Parathyroid adenoma (tissue), 2 donors: Measurements from ENCODE around the gene IFI35.

ENCODE experiments used
- H2AFZ ChIP-seq: fragments of 300-600 bp; sonication (generic); one replicate; pipeline ENCODE4 v1.7.0; 2017; ENCODE audit warnings: antibody characterized with exemption, mild to moderate bottlenecking
- H3K27ac ChIP-seq: fragments of 300-600 bp; sonication (generic); one replicate; pipeline ENCODE4 v1.7.0; 2017
- H3K27me3 ChIP-seq: fragments of 300-600 bp; sonication (generic); one replicate; pipeline ENCODE4 v1.7.0; 2017; ENCODE audit warnings: low read length; ENCODE audit not compliant: control insufficient read depth, insufficient read depth
- H3K36me3 ChIP-seq: fragments of 300-600 bp; sonication (generic); one replicate; pipeline ENCODE4 v1.7.0; 2017; ENCODE audit warnings: low read length; ENCODE audit not compliant: control insufficient read depth, insufficient read depth
- H3K4me1 ChIP-seq: fragments of 300-600 bp; sonication (generic); one replicate; pipeline ENCODE4 v1.7.0; 2017; ENCODE audit warnings: control low read depth
- H3K4me2 ChIP-seq: fragments of 300-600 bp; sonication (generic); one replicate; pipeline ENCODE4 v1.7.0; 2017; ENCODE audit warnings: low read length
- H3K4me3 ChIP-seq: fragments of 300-600 bp; sonication (generic); one replicate; pipeline ENCODE4 v1.7.0; 2017; ENCODE audit warnings: low read depth, low read length
- H3K79me2 ChIP-seq: fragments of 300-600 bp; sonication (generic); one replicate; pipeline ENCODE4 v1.7.0; 2017; ENCODE audit warnings: control low read depth
- H3K9ac ChIP-seq: fragments of 300-600 bp; sonication (generic); one replicate; pipeline ENCODE4 v1.7.0; 2017; ENCODE audit warnings: mild to moderate bottlenecking
- H3K9me3 ChIP-seq: fragments of 300-600 bp; sonication (generic); one replicate; pipeline ENCODE4 v1.7.0; 2017; ENCODE audit warnings: low read length; ENCODE audit not compliant: control insufficient read depth
- TF ChIP-seq, protein P1 (sequence below): fragments of 300-600 bp; sonication (generic); IDR thresholded peaks from one replicate; pipeline ENCODE4 v1.7.0; 2017; ENCODE audit warnings: antibody characterized with exemption, mild to moderate bottlenecking
- donor health status: primary hyperparathyroidism.

IFI35 gene

DNA sequence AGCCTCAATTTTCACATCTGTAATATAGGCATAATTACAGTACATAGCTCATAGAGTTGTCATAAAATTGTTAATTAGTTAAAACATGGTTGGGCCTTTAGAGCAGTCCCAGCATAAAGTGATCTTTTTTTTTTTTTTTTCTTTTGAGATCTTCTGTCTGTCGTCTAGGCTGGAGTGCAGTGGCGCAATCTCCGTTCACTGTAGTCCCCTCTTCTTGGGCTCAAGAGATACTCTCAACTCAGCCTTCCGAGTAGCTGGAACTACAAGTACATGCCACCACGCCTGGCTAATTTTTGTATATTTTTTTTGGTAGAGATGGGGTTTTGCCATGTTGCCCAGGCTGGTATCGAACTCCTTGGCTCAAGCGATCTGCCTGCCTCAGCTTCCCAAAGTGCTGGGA, 49.5 kb downstream of the IFI35 start:
- TF ChIP-seq, protein P1, sequence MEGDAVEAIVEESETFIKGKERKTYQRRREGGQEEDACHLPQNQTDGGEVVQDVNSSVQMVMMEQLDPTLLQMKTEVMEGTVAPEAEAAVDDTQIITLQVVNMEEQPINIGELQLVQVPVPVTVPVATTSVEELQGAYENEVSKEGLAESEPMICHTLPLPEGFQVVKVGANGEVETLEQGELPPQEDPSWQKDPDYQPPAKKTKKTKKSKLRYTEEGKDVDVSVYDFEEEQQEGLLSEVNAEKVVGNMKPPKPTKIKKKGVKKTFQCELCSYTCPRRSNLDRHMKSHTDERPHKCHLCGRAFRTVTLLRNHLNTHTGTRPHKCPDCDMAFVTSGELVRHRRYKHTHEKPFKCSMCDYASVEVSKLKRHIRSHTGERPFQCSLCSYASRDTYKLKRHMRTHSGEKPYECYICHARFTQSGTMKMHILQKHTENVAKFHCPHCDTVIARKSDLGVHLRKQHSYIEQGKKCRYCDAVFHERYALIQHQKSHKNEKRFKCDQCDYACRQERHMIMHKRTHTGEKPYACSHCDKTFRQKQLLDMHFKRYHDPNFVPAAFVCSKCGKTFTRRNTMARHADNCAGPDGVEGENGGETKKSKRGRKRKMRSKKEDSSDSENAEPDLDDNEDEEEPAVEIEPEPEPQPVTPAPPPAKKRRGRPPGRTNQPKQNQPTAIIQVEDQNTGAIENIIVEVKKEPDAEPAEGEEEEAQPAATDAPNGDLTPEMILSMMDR = no peak
- Histone ChIP-seq H3K4me3 (no peak overlapping the region), H3K27me3 (no peaks in the 10 kb centered on the region), H2AFZ (no peak overlapping the region), H3K79me2 (no peaks in the 10 kb centered on the region), H3K4me2 (no peak overlapping the region), H3K27ac (no peak overlapping the region), H3K4me1 (no peaks in the 10 kb centered on the region), H3K9me3 (no peaks in the 10 kb centered on the region), H3K9ac (no peak overlapping the region), H3K36me3 (no peaks in the 10 kb centered on the region)

DNA sequence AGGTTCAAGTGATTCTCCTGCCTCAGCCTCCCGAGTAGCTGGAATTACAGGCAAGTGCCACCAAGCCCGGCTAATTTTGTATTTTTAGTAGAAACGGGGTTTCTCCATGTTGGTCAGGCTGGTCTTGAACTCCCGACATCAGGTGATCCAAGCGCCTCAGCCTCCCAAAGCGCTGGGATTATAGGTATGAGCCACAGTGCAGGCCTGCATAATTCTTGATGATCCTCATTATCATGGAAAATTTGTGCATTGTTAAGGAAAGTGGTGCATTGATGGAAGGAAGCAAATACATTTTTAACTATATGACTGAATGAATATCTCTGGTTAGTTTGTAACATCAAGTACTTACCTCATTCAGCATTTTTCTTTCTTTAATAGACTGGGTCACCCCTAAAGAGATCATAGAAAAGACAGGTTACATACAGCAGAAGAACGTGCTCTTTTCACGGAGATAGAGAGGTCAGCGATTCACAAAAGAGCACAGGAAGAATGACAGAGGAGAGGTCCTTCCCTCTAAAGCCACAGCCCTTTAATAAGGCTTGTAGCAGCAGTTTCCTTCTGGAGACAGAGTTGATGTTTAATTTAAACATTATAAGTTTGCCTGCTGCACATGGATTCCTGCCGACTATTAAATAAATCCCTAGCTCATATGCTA, 56.5 kb downstream of the IFI35 start:
- TF ChIP-seq, protein P1 = no peak
- Histone ChIP-seq H3K9ac (no peak overlapping the region), H2AFZ (no peak overlapping the region), H3K79me2 (no peaks in the 10 kb centered on the region), H3K4me1 (no peaks in the 10 kb centered on the region), H3K4me3 (no peak overlapping the region), H3K27me3 (no peaks in the 10 kb centered on the region), H3K9me3 (no peaks in the 10 kb centered on the region), H3K27ac (no peak overlapping the region), H3K36me3 (no peaks in the 10 kb centered on the region), H3K4me2 (no peak overlapping the region)
